Osteocyte (in vitro differentiated cells): ENCODE measurements around the gene LIN52. TPM values are rescaled to one million over a fixed set of nuclear protein-coding genes. Genes with fewer than 3 reads are reported as not detected.

Source experiments
- DNase-seq: peaks from one replicate; pipeline ENCODE4 v3.0.0; 2021; ENCODE audit warnings: mixed read lengths; ENCODE audit not compliant: unreplicated experiment; ENCODE audit errors: extremely low spot score
- H3K27ac Mint-ChIP-seq: one replicate; pipeline ENCODE4 v1.8.0; 2021; ENCODE audit warnings: mild to moderate bottlenecking, mixed read lengths; ENCODE audit not compliant: unreplicated experiment
- H3K27me3 Mint-ChIP-seq: one replicate; pipeline ENCODE4 v1.8.0; 2021; ENCODE audit warnings: mixed read lengths; ENCODE audit not compliant: unreplicated experiment
- H3K36me3 Mint-ChIP-seq: one replicate; pipeline ENCODE4 v1.8.0; 2021; ENCODE audit warnings: mixed read lengths; ENCODE audit not compliant: unreplicated experiment
- H3K4me1 Mint-ChIP-seq: one replicate; pipeline ENCODE4 v1.8.0; 2021; ENCODE audit warnings: mixed read lengths; ENCODE audit not compliant: unreplicated experiment
- H3K4me3 Mint-ChIP-seq: one replicate; pipeline ENCODE4 v1.8.0; 2021; ENCODE audit warnings: mild to moderate bottlenecking, moderate library complexity, mixed read lengths; ENCODE audit not compliant: unreplicated experiment
- H3K9me3 Mint-ChIP-seq: one replicate; pipeline ENCODE4 v1.8.0; 2021; ENCODE audit warnings: mixed read lengths; ENCODE audit not compliant: unreplicated experiment
- total RNA-seq: library from RNA; stranded (reverse); gene quantifications from 2 replicates; pipeline ENCODE4 v1.2.1, GENCODE V29; 2021
- TF ChIP-seq, protein P1 (sequence below): fragments of 200-600 bp; sonication (generic); IDR thresholded peaks from 2 replicates; pipeline ENCODE4 v1.5.0; 2021; ENCODE audit warnings: antibody characterized with exemption, mild to moderate bottlenecking, moderate library complexity

LIN52 gene
- total RNA-seq, 1 donor from 2014 or later: 9.0 TPM

DNA sequence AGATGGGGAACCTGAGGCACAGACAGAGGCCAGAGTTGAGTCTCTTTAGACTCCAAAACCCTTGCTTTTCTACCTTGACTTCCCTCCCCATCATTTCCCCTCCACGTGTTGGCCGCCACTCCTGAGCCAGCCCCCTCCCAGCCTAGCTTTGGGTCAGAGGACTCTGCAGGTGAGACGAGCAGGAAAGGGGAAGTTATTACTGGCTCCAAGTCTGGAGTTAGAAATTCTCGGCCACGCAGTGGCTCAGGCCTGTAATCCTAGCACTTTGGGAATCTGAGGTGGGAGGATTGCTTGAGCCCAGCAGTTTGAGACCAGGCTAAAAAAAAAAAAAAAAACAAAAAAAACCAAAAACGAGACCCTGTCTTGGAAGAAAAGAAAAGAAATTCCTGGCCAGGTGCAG is 163.3 kb downstream of the LIN52 start:
- Mint-ChIP-seq H3K27ac (no peak overlapping the region), H3K4me3 (no peak overlapping the region)

GRCh38 chr14:74249433-74250375 is 164.9 kb downstream of the LIN52 start:
- TF ChIP-seq, protein P1, sequence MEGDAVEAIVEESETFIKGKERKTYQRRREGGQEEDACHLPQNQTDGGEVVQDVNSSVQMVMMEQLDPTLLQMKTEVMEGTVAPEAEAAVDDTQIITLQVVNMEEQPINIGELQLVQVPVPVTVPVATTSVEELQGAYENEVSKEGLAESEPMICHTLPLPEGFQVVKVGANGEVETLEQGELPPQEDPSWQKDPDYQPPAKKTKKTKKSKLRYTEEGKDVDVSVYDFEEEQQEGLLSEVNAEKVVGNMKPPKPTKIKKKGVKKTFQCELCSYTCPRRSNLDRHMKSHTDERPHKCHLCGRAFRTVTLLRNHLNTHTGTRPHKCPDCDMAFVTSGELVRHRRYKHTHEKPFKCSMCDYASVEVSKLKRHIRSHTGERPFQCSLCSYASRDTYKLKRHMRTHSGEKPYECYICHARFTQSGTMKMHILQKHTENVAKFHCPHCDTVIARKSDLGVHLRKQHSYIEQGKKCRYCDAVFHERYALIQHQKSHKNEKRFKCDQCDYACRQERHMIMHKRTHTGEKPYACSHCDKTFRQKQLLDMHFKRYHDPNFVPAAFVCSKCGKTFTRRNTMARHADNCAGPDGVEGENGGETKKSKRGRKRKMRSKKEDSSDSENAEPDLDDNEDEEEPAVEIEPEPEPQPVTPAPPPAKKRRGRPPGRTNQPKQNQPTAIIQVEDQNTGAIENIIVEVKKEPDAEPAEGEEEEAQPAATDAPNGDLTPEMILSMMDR: no peak
- DNase-seq: no peak
- H3K36me3 Mint-ChIP-seq: no peaks in the 10 kb centered on the region
- H3K27ac Mint-ChIP-seq: no peak overlapping the region
- no peaks in the 10 kb centered on the region for H3K9me3 Mint-ChIP-seq
- H3K4me3 Mint-ChIP-seq: no peak overlapping the region
- peaks cover 66% of the 10 kb centered on the region for H3K27me3 Mint-ChIP-seq
- peaks cover 6% of the 10 kb centered on the region for H3K4me1 Mint-ChIP-seq

More for the DNA sequence above, 163.3 kb downstream of the LIN52 start:
- TF ChIP-seq, protein P1: no peak
- no peak for DNase-seq
- H3K9me3 Mint-ChIP-seq: no peaks in the 10 kb centered on the region
- H3K27me3 Mint-ChIP-seq: peaks cover 76% of the 10 kb centered on the region
- peaks cover 6% of the 10 kb centered on the region for H3K4me1 Mint-ChIP-seq
- no peaks in the 10 kb centered on the region for H3K36me3 Mint-ChIP-seq

Other genes starting within 250 kb of the LIN52 start
- 5.0 and 7.2 TPM in 2 replicates for gene PTGR2, start 233.1 kb upstream of the LIN52 start, total RNA-seq
- gene ZNF410, start 198.1 kb upstream of the LIN52 start, total RNA-seq: 41.8 and 42.2 TPM in 2 replicates
- 5.7 and 5.8 TPM in 2 replicates for gene FAM161B, start 134.9 kb upstream of the LIN52 start, total RNA-seq
- gene COQ6, start 134.7 kb upstream of the LIN52 start, total RNA-seq: 19.1 and 24.0 TPM in 2 replicates
- 17.0 and 18.4 TPM in 2 replicates for gene ENTPD5, start 65.7 kb upstream of the LIN52 start, total RNA-seq
- 8.0 and 9.1 TPM in 2 replicates for gene BBOF1, start 65.6 kb upstream of the LIN52 start, total RNA-seq
- gene ALDH6A1, start 503 bp upstream of the LIN52 start, total RNA-seq: 25.6 and 25.7 TPM in 2 replicates
- gene VSX2, start 154.5 kb downstream of the LIN52 start, total RNA-seq: not detected in 2 replicates
- 58.6 and 62.0 TPM in 2 replicates for gene ABCD4, start 218.0 kb downstream of the LIN52 start, total RNA-seq